Measurements from ENCODE around the gene WWOX.

The WWOX gene

GRCh38 chr16:78862022-78862421 lies 762.6 kb downstream of the WWOX start:
- no peak for DNase-seq (ENCODE audit: low spot score)

DNA sequence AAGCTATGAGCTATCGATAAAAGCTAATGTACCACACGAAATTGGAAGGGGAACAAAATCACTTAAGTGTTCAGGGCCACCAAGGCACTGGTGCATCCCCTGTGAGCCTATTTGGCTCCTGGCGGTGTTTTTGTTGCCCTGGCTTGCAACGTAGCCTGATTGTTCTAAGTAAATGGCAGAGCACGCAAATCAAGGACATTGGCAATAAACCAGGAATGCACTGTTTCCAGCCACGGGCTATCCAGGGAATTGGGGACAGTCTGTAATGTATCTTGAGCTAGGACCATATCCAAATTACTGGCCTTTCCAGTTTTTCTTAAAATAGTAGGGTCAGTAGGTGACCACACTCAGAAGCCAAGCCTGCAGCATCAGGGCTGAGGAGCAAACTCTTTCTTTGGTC lies 767.1 kb downstream of the WWOX start:
- DNase-seq (ENCODE audit: low spot score), result no peak

- DNase-seq (ENCODE audit: low spot score), result no peak
Observed at GRCh38 chr16:78869492-78869891, 770.0 kb downstream of the WWOX start.

- no peak for DNase-seq (ENCODE audit: low spot score)
Observed at GRCh38 chr16:78871241-78871640, 771.8 kb downstream of the WWOX start.

- no peak for DNase-seq (ENCODE audit: low spot score)
Observed at GRCh38 chr16:78876671-78877070, 777.2 kb downstream of the WWOX start.

DNA sequence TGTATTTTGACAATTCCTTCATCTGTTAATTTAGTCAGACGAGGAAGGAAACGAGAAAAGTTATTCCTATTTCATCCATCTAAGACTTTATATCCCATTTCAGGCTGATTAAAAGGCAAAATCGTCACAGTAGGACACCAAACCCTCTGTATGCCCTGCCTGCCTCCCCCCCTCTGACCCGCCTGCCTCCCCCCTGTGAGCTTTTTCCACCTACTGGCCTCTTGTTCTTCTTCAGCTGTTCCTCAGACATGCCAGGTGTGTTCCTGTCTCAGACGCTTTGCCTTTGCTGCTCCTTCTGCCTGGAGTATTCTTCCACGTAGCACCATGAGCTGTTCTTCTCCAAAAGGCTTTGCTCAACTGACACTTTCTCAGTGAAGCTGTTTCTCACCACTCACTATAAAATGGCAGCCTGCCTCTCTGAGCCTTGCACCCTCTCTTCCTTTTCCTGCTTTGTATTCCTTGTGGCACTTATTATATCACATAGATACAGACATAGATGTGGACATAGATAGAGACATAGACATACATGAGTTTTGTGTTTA lies 777.7 kb downstream of the WWOX start:
- DNase-seq (ENCODE audit: low spot score), result no peak

DNA sequence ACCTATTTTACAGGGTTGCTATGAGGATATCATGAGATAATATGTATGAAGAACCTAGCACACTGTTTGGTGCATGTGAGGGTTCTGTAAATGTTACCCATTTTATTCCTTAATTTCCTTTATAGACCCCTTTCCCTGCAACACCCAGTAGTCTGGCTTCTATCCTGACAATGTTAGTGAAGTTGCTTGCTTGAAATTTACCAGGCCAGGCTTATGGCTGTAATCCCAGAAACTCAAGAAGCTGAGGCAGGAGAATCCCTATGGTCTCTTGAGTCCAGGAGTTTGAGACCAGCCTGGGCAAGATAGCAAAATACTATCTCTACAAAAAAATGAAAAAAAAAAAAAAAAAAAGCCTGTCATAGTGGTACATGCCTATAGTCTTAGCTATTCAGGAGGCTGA lies 779.1 kb downstream of the WWOX start:
- DNase-seq (ENCODE audit: low spot score), result no peak

- no peak for DNase-seq (ENCODE audit: low spot score)
Observed at GRCh38 chr16:78879011-78879410, 779.6 kb downstream of the WWOX start.

DNA sequence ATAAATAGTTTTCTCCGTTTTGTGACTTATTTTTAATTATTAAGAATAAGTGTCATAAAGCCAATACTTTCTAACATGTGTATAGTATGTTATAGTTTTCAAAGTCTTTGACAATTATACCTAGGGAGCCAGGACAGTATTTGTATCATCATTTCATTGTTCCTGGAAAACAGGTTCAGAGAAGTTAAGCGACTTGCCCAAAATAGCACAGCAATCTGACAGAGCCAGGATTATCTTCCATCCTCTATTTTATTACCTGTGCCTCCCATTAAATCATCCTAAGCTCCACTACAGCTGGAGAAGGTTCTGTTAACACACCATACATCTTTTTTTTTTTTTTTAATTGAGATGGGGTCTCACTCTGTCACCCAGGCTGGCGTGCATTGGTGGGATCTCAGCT lies 782.7 kb downstream of the WWOX start:
- DNase-seq (ENCODE audit: low spot score), result no peak

DNA sequence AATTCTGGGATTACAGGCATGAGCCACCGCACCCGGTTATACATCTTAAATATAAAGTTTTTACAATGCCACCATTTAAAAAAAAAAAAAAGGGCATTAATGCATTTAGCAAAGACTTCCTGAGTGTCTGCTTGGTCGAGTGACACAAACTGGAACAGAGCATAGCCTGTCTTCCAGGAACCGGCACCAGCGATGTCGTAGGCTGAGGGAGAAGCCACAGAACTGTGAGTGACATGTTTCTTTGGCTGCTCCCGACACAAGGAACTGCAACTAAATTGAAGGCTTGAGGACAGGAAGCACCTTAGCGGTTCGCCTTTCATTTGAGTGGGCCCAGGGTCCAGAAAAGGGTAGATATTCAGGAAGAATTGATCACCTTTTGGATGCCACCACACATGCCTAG lies 783.3 kb downstream of the WWOX start:
- no peak for DNase-seq (ENCODE audit: low spot score)

DNA sequence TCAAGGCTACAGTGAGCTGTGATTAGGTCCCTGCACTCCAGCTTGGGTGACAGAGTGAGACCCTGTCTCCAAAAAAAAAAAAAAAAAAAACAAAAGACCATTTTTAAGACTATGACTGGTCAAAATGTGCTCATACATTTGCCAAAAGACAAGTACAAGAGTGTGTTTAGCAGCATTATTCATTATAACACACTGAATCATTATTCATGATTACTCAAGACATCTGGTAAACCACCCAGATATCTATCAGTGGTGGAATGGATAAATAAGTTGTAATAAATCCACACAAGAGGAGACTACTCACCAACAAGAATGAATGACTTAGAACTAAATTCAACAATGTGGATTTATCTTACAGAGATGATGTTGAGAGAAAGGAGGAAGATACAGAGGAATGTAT lies 784.8 kb downstream of the WWOX start:
- DNase-seq (ENCODE audit: low spot score), result no peak

- no peak for DNase-seq (ENCODE audit: low spot score)
Observed at GRCh38 chr16:78889346-78889745, 789.9 kb downstream of the WWOX start.

GRCh38 chr16:78890373-78890895 lies 791.0 kb downstream of the WWOX start:
- DNase-seq (ENCODE audit: low spot score), result no peak

DNA sequence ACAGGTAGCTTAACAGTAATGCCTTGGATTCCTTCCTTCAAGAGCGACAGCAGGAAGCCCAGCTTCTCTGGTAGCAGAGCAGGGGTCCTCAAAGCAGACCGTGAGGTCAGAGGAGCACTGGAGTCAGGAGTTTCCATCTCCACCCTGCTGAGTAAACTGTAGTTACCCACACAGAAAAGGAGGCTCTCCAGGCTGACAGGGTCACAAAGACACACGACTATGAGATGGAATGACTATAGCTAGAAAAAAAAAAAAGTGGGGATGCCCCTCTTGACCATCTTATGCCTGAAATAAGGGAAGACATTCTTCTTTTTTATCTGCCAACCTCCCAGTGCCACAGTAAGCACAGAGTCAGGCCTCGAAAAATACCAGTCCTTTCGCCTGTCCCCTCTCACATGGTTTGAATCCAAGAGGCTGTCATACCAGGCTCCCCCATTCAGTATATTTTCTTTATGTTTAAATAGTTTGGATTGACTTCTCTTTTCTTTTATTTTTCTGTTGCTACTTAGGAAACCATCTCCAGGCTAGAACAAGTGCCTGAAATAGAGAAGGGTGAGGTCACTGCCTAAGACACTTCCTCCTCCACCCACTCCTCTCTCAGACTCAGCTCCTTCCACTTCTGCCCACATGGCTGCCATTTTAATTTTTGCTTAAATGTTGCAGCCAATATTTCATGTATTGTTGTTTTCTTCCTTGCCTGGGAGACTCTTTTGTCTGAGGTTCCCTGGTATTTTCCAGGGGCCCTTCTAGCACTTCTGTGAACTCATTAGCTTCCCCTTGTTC lies 793.7 kb downstream of the WWOX start:
- DNase-seq (ENCODE audit: low spot score), result no peak

- DNase-seq (ENCODE audit: low spot score), result no peak
Observed at GRCh38 chr16:78894886-78895285, 795.4 kb downstream of the WWOX start.

- no peak for DNase-seq (ENCODE audit: low spot score)
Observed at GRCh38 chr16:78895681-78896080, 796.2 kb downstream of the WWOX start.

- DNase-seq (ENCODE audit: low spot score), result no peak
Observed at GRCh38 chr16:78896280-78896679, 796.8 kb downstream of the WWOX start.

- DNase-seq (ENCODE audit: low spot score), result no peak
Observed at GRCh38 chr16:78897299-78897698, 797.8 kb downstream of the WWOX start.

- no peak for DNase-seq (ENCODE audit: low spot score)
Observed at GRCh38 chr16:78900044-78900811, 800.8 kb downstream of the WWOX start.

DNA sequence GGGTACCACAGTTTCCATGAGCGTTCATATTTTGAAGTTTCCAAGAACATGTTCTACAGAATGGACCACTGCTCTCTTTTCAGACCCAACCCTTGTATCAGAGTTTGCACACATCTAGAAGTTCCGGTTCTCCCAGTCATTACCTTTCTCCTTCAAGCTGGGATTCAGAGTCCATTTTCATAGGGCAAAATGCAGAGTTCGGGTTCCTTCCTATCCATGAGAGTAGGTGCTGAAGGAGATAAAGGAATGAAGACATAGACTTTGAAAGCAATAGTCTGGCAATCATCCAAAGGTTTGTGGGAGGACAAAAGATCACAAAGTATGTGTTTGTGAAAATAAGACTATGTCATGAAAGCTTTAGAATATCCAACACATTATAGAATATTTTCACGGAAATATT lies 801.5 kb downstream of the WWOX start:
- no peak for DNase-seq (ENCODE audit: low spot score)

- DNase-seq (ENCODE audit: low spot score), result no peak
Observed at GRCh38 chr16:78902321-78902720, 802.9 kb downstream of the WWOX start.

GRCh38 chr16:78903237-78903636 lies 803.8 kb downstream of the WWOX start:
- no peak for DNase-seq (ENCODE audit: low spot score)

GRCh38 chr16:78903843-78904242 lies 804.4 kb downstream of the WWOX start:
- DNase-seq (ENCODE audit: low spot score), result no peak
